ENCODE measurements around the gene TLE6.
"Not testable (repeated sequence)": the region's sequence is repeated elsewhere in the genome, so short reads cannot be mapped to it uniquely, and the experiment has no call there.

The TLE6 gene

DNA sequence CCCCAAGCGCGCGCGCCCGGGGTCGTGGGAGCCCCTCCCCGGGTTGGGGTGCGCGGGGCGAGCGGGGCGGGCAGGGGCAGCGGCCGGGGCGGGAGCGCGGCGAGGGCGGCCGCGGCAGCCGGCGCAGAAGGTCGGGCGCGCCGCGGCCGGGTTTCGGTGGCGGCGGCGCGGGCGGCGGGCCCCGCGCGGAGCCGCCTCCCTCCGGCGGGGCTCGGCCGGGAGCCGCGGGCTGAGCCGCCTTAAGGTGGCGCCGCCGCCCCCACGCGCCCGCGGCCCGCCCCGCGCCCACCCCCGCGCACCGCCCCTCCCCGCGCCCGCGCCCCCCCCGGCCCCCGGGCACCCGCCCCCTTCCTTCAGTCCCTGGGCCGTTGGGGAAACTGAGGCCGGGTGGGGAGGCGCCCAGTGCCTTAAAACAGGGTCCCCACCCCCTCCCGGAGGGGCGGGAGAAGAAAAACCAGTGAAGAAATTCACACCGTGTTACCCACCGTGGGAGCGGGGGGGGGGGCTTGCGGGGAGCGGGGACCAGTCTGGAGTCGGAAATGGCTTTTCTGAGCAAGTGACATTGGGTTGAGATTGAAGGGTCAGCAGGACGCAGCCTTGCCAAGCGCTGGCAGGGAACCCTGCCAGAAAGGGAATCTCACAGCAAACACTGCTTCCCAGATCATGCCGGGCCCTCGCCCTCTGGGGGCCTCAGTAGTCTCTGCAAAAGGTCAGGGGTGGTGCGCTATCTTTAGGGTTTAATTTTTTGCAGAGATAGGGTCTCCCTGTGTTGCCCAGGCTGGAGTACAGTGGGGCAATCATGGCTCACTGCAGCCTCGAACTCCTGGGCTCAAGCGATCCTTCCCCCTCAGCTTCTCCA lies 51.9 kb downstream of the TLE6 start, which contains the start of gene TLE2:
TLE2 (minus strand) TSS at position 216 of the 859 bp plus-strand sequence. CDS start 376 bp downstream, outside the sequence.
- DNase-seq, result peak; percentile 47

DNA sequence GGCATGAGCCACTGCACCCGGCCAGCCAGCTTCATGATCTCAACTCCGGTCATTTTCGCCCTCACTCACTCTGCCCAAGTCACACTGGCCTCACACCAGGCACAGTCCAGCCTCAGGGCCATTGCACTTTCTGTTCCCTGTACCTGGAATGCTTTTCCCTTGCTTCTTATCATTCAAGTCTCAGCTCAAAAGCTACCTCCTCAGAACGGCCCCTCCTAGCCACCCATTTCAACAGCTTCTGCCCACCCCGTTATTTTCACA lies 54.2 kb downstream of the TLE6 start:
- no peak for DNase-seq

DNA sequence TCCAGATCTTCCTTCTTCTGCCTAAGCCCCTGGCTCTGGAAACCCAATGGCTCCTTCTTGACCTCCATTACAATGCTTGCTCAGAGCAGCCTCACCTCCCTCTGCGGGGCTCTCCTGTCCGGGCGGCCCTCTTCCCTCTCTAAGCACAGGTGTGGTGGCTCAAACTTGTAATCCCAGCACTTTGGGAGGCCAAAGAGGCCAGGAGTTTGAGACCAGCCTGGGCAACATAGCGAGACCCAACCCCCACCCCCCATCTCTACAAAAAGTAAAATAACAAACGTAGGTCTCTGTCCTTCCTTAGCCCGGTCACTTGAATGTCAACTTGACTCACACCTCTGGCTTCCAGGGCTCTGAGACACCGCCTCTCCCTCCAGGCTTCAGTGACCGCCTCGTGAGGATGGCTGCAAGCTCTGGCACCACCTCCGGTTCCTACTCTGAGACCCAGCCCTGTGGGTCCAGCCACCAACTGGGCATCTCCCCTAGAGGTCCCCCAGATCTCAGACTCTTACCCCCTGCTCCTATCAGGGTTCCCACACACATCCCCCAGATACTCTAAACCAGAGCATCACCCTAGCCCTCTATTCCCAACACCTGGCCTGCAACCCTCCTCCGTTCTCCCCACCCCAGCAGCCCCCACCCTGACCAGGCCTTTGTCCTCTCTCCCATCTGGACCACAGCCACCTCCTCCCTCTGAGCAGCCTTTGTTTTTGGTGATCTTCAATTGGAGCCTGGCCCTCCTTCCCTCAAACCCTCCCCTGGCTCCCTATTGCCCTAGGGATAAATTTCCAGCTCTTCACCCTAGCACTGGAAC lies 56.4 kb downstream of the TLE6 start:
- no peak for DNase-seq

DNA sequence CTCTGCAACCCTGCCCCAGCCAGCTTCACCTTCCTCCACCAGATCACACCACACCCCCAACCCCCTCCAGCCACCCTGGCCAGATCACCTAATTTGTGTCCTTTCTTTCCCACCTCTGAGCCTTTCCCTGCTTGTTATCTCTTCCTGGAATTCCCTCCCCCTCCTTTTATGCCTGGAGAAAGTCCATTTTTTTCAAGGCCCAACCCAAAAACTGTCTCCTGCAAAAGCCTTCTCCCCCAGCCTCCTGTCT lies 57.0 kb downstream of the TLE6 start:
- no peak for DNase-seq

DNA sequence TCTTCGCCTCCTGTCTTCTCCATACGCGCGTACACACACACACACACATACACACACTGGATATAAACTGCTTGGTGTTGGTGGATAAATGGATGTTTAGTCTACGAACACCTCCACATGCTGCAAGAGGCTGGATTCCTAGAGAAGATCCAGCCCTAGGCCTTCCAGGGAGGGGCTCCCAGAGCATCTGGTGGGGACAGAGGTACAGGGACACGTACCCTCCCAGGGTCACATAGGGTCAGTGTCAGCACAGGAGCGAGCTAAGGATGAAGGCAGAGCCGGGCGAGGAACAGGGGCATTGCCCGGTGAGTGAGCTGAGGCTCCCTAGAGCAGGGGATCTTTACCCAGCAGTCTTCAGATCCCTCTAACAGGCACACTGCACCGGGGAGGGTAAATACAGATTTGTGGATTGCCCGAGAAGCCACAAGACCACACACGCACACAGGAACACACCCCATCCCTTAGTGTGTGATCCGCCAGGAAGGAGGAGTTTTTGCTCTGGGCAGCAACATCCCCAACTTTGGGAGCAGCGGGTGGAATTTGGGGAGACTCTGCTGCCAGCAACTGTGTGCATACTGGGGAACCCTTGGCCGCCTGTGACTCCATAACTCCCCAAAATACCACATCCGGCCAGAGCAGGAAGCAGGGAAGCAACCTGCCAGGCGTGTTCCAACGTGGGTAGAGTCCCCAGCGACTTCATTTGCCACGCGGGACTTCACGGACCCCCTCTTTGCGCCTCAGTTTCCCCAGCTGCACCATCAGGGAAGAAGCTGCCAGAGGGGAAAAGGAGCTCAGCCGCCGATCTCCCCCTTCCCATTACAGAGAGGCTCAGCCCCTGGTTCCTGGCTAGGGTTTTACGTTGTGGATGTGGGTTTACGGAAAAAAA lies 57.5 kb downstream of the TLE6 start:
- peak; percentile 75 for DNase-seq

DNA sequence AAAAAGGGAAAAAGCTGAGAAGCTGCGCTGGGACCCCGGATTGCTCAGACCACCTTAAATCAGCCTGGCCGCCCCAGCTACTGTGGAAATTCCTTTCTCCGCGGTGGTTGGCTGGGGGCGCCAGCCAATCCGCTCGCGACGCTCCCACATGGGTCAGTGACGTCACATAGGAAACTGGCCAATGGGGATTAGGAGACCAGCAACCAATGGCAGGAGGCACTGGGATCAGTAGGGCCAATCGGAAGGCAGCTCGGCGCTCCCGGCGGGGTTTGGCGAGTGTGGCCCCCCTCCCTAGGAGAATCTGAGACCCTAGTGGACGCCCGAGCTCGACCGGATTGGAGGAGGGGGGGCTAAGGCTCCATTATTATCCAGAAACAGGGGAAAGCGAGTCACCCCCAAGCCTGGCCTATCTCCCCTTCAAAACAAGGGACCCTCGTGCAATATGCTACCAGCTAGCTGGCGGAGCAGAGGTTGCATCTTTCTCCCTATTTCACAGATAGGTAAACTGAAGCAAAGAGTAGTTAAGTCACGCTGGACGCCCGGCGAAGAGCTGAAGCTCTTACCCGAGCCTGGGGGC lies 58.3 kb downstream of the TLE6 start:
- peak; percentile 99 for DNase-seq

DNA sequence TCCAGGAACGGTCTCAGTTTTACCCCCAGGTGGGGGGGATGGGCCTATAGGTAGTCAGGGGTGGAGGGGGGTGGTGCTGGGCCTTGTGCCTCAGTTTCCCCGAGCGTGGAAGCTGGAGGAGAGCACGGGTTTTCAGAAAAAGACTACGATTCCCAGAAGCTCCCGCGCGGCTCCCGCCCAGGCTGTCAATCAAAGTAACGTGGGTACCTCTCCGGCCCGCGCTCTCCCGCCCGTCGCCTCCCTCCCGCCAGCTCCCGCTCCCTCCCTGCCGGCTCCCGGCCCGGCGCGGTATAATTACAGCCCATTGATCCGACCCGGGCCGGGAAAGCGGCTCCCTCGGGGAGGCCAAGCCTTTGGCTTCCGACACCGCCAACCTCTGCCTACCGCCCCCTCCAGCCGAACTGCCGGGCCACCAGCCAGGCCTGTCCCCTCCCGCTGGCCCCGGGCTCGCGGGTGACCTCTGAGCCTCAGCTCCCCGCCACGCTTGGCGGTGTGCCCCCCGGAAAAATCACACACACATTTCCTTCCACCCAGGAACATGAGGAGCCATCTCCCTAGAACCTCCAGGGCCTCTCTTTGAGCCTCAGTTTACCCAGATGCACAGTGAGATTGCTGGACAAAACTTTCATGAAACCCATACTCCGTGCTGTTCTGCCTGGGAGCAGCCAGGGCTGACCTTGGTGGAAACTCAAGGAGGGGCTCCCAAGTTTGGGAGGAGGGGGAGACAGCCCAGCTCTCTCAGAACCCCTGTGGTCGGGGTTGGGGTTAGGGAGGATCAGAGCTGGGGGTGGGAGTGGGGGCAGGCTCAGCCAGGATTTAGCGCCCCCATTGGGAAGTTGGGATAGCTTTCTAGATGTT lies 59.0 kb downstream of the TLE6 start:
- DNase-seq, result peak; percentile 97

DNA sequence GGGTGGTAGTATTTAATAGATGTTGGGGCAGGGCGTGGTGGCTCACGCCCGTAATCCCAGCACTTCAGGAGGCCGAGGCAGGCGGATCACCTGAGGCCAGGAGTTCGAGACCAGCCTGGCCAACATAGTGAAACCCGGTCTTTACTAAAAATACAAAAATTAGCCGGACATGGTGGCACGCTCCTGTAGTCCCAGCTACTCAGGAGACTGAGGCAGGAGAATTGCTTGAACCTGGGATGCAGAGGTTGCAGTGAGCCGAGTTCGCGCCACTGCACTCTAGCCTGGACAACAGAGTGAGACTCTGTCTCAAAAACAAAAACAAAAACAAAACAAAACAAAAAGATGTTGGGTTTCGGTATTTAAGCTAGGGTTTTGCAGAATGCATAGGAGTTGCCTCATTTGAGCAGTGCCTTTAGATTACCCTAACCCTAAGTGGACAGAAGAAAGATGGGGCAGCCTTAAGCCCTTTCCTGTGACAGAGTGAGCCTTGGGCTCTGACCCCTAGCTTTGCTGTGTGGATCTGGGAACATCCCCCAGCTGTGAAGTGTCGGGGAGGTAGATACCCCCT lies 59.7 kb downstream of the TLE6 start:
- not testable (repeated sequence) for DNase-seq

DNA sequence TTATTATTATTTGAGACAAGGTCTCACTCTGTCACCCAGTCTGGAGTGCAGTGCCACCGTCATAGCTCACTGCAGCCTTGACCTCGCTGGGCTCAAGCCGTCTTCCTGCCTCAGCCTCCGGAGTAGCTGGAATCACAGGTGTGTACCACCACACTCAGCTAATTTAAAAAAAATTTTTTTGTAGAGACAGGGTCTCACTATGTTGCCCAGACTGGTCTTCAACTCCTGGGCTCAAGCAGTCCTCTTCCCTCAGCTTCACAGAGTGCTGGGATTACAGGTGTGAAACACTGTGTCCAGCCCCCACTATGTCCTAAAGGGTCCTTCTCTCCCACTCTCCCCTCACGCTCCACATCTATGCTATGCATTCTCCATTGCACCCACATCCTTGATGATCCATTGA lies 60.9 kb downstream of the TLE6 start:
- DNase-seq, result no peak

DNA sequence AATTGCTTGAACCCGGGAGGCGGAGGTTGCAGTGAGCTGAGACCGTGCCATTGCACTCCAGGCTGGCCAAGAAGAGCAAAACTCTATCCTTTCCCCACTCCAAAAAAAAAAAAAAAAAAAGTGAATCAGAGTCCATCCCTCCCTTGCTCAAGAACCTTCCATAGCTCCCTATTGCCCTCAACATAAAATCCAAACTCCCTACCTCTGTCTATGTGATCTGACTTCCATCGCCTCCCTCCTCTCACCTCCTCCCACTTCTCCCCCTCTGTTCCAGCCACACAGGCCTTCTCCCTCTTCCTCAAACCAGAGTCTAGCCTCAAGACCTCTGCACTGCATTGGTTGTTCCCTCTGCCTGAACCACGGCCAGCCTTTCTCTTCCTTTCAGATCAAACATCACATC lies 61.8 kb downstream of the TLE6 start:
- no peak for DNase-seq

DNA sequence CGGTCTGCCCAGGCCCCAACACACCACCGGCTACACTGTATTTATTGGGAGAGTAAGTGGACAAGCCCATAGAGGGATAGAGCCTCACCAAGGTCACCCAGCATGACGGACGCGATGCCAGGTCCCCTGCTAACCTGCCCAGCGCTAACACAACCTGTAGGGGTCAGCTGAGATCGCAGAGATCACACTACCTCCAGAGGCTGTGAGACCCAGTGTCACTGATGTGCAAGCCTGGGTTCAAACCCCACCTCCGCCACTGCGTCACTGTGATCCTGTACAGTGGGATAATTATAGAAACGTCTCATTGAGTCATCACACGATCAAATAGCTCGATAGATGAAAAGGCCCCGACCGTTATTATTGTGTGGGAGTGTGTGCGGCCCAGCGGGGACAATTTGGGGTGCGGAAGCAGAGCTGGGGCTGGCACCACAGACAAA lies 62.3 kb downstream of the TLE6 start:
- DNase-seq, result no peak

DNA sequence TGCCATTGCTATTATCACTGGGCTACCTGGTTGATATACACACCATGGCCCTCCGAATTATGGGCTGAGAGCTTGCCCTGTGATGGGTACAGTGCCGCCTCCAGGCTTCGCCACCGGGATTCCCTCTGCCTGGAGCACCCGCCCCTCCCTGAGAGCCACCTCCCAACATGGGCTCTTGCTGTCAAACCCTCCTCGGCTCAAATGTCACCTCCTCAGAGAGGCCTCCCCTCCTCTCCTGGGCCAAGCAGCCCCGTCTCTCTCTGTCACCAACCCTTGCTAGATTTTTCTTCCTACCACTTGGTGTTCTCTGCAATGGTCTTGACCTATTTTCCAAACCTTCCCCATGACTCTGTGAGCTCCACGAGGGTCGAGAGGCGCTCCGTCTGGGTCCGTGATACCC lies 64.0 kb downstream of the TLE6 start:
- DNase-seq, result no peak

DNA sequence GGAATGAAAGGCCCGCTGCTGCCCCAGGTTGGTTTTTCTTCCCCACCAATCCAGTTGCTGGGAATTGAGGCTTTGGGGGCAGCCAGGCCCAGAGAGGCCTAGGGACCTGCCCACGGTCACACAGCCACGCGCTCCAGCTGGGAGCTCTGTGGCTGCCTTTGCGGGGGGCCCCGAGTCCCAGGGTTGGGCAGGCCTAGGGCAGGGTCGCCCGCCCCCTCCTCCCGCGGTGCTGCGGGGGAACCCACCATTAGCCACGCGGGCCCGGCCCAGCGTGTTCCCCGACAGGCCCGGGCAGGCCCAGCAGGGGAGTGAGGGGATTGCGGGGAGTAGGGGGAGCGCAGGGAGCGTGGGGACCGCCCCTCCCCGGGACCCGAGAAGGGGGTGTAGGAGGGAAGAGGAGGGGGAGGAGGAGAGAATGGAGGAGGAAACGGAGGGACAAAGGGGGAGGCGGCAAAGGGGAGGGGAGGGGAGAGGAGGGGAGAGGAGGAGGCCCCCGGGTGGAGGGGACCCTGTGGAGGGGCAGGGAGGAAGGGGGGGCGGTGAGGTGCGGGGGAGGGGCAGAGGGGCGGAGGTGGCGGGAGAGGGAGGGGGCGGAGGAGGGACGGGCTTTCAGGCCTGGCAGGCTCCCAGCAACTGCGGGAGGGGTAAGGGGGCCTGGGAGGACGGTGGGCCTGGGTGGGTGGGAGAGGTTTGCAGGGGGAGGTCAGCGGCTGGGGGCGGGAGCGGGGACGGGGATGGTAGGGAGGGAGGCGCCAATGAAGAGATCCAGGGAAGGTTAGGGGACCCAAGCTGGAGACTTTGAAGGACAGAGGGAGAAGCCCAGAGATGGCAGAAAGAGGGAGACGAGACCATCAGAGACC lies 64.6 kb downstream of the TLE6 start:
- DNase-seq, result peak; percentile 55

DNA sequence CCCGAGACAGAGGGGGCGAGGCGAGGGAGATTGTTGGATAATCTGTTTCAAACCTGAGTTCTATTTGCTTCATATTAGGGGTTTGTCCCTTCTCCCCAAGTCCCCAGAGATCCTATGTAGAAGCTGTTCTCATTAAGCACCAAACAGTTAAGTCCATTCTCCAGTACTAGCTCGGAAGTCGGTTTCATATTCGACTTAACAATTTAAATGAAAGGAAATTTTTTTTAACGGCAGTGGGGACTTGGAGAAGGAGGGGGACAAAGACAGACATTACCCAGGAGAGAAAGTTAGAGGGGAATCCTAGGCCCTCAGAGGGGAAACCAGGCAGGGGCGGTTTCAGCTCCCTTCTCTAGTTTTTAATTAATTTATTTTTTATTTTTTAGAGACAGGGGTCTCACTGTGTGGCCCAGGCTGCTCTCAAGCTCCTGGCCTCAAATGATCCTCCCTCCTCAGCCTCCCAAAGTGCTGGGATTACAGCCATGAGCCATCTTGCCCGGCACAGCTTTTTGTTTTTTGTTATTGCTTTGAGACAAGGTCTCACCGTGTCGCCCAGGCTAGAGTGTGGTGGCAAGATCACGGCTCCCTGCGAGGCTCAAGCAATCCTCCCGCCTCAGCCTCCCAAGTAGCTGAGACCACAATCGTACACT lies 65.4 kb downstream of the TLE6 start:
- no peak for DNase-seq
